GM10248 (cell line): ENCODE measurements around the gene SIRPA.

ENCODE experiments used
- CTCF ChIA-PET: fragments of 300-600 bp; sonication (Branson Sonifier 250); formaldehyde crosslinking; extraction: SDS; loops from one replicate; lab custom pipeline; 2021; ENCODE audit warnings: antibody characterized with exemption; lab: Yijun Ruan, JAX
- POLR2A ChIA-PET: fragments of 350-650 bp; sonication (Branson Sonifier 250); formaldehyde crosslinking; extraction: SDS; loops from one replicate; lab custom pipeline; 2020; ENCODE audit warnings: antibody characterized with exemption; lab: Yijun Ruan, JAX
- DNase-seq: peaks from one replicate; pipeline ENCODE4 v3.0.0; 2012; ENCODE audit errors: extremely low spot score
- CTCF ChIP-seq: IDR thresholded peaks from 2 replicates; pipeline ENCODE4 v1.5.1; 2012; ENCODE audit warnings: mild to moderate bottlenecking, low read depth; ENCODE audit errors: extremely low read depth, missing control alignments, control extremely low read depth

The SIRPA gene

GRCh38 chr20:1934156-1934555 is 38.9 kb downstream of the SIRPA start:
- POLR2A ChIA-PET, result no interaction called here
- DNase-seq, result no peak
- CTCF ChIA-PET, result no interaction called here
- no peak for TF ChIP-seq CTCF

- ChIA-PET POLR2A (no interaction called here), CTCF (no interaction called here)
- no peak for DNase-seq
- no peak for TF ChIP-seq CTCF
Measured at GRCh38 chr20:1934721-1935573, 39.7 kb downstream of the SIRPA start.

GRCh38 chr20:1935696-1936366 is 40.6 kb downstream of the SIRPA start:
- no peak for DNase-seq
- ChIA-PET CTCF (no interaction called here), POLR2A (no interaction called here)
- TF ChIP-seq CTCF, result no peak

GRCh38 chr20:1937316-1937976 is 42.2 kb downstream of the SIRPA start:
- POLR2A ChIA-PET, result no interaction called here

GRCh38 chr20:1938464-1939269 is 43.5 kb downstream of the SIRPA start:
- TF ChIP-seq CTCF, result no peak
- POLR2A ChIA-PET, result interaction anchor here (0.6 kb wide), 1 partner anchor 14 kb away, joined by 6 read pairs; no protein-coding TSS in a partner anchor
- CTCF ChIA-PET, result interaction anchor here (0.7 kb wide), 1 partner anchor 13 kb away, joined by 3 read pairs; no protein-coding TSS in a partner anchor
- DNase-seq, result no peak

More at GRCh38 chr20:1937316-1937976, 42.2 kb downstream of the SIRPA start:
- no peak for TF ChIP-seq CTCF
- no peak for DNase-seq
- CTCF ChIA-PET, result no interaction called here

- no peak for DNase-seq
- POLR2A ChIA-PET, result interaction anchor here (0.6 kb wide), 1 partner anchor 13 kb away, joined by 6 read pairs; no protein-coding TSS in a partner anchor
- no peak for TF ChIP-seq CTCF
- CTCF ChIA-PET, result no interaction called here
Measured at GRCh38 chr20:1939270-1939595, 44.0 kb downstream of the SIRPA start.
